ENCODE data around the gene AQP5.

Gene AQP5

GRCh38 chr12:49951411-49952240, 10.0 kb upstream of the AQP5 start:
- no peak for DNase-seq

- DNase-seq = no peak
Measured at GRCh38 chr12:49952391-49953055, 9.1 kb upstream of the AQP5 start.

GRCh38 chr12:49953151-49953550, 8.5 kb upstream of the AQP5 start:
- DNase-seq = no peak

GRCh38 chr12:49953961-49954846, 7.5 kb upstream of the AQP5 start:
- DNase-seq = no peak

- DNase-seq = no peak
Measured at GRCh38 chr12:49954863-49955830, 6.5 kb upstream of the AQP5 start.

GRCh38 chr12:49955899-49956662, 5.6 kb upstream of the AQP5 start:
- DNase-seq = no peak

- no peak for DNase-seq
Measured at GRCh38 chr12:49956663-49957569, 4.8 kb upstream of the AQP5 start.

GRCh38 chr12:49957570-49957967, 4.1 kb upstream of the AQP5 start:
- no peak for DNase-seq

- no peak for DNase-seq
Measured at GRCh38 chr12:49959685-49960473, 1.8 kb upstream of the AQP5 start.

- DNase-seq = no peak
Measured at GRCh38 chr12:49960474-49961110, 1.1 kb upstream of the AQP5 start.

GRCh38 chr12:49961993-49962764, 507 bp downstream of the AQP5 start:
- no peak for DNase-seq

GRCh38 chr12:49962861-49963765, 1.4 kb downstream of the AQP5 start:
- DNase-seq = no peak

- DNase-seq = no peak
Measured at GRCh38 chr12:49963976-49964815, 2.5 kb downstream of the AQP5 start.

GRCh38 chr12:49964849-49965624, 3.4 kb downstream of the AQP5 start:
- DNase-seq = no peak

- no peak for DNase-seq
Measured at GRCh38 chr12:49965836-49966235, 4.2 kb downstream of the AQP5 start.
